ENCODE data around the gene SCAMP1.
"Not testable (repeated sequence)": the region's sequence is repeated elsewhere in the genome, so short reads cannot be mapped to it uniquely, and the experiment has no call there.

Gene SCAMP1

DNA sequence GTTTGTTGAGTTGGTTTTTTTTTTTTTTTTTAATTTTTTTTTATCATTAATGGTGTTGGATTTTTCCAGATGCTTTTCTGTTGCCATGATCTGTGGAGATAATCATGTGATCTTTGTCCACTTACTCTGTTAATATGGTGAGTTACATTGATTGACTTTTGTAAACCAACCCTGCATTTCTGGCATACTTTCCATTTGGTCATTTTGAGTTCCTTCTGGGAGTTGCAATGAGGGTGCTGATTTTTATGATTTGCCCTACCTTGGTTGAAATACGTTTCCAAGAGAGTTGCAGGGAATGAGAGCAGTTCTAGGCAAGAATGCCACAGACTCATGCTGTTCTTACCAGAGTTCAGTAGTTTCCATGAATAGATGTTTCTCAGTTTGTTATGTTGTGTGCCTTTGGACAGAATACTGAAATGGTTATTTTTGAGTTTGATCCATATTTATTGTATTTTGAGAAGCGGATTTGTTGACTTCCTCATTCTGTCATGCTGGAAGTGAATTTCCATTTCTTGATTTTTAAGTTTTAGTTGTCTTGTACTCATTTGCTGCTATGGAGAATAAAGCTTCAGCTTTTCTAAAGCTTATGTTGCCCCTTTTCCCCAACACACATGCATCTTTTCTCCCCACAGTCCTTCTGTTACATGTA, 69.0 kb downstream of the SCAMP1 start:
- DNase-seq (ENCODE audit: low read depth), result no peak

DNA sequence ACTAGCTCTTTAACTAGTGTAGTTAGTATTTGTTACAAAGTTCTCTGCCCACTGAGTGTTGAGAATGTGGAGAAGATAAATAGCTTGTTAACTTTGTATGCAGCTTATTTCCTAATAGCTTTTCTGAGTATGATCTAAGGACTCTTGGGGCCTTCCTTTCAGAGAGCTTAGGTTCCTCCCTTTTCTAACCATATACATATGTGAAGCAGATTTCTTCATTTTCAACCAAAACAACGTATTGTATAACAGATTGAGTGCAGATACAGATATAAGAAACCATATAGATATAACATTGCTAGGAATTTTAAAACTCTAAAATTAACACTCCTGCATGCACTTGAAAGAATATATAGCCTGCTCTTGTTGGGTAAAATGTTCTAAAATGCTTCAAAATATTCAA, 70.4 kb downstream of the SCAMP1 start:
- DNase-seq (ENCODE audit: low read depth), result no peak

DNA sequence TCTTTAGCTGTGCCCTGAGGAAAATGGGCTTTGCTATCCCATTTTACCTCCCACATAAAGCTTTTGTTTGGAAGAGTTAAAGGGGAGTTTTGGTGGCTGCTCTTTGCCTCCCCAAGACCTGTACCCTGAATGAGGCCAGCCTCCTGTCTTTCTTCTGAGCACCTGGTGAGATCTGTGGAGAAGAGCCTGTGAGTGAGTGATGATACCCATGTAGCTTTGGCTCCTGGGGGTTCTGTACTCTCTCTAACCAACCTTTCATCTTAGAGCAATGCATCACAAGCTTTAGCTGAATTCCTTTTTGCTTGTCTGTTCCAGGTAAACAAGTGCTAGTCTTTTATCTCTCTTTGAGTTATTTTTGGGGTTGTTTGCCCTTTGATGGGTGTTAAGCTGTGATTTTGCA, 73.6 kb downstream of the SCAMP1 start:
- DNase-seq (ENCODE audit: low read depth), result no peak

DNA sequence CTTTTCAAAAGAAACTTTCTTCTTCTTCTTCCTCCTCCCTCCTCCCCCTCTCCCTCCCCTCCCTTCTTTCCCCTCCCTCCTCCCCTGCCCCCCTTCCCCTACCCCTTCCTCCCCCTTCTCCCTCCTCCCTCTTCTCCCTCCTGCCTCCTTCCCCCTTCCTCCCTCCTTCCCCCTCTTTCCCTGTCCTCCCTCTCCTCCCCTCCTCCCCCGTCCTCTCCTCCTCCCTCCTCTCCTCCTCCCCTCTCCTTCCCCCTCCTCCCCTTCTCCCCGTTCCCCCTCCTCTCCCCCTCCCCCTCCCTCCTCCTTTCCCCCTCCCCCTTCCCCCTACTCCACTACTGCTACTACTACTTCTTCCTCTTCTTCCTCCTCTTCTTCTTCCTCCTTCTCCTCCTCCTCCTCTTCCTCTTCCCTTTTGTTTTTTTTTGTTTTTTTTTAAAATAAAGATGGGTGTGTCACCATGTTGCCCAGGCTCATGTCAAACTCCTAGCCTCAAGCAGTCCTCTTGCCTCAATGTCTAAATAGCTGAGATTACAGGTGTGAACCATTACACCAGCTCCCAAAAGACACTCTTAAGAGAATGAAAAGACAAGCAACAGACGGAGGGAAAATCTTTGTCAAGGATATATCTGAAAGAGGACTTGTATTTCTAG, 87.5 kb downstream of the SCAMP1 start:
- DNase-seq (ENCODE audit: low read depth), result no peak

DNA sequence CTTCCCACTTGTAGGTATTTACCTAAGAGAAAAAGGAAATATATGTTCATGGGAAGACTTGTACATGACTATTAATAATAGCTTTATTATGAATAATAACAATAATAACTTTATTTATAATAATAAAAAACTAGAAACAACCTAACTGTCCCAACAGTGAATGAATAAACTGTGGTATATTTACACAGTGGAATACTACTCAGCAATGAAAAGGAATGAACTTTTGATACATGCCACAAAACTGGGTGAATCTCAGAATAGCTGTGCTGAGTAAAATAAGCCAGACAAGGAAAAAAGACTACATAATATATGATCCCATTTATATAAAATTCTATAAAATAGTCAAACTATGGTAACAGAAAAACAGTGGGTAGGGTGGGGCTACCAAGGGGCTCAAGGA, 88.7 kb downstream of the SCAMP1 start:
- DNase-seq (ENCODE audit: low read depth), result no peak

DNA sequence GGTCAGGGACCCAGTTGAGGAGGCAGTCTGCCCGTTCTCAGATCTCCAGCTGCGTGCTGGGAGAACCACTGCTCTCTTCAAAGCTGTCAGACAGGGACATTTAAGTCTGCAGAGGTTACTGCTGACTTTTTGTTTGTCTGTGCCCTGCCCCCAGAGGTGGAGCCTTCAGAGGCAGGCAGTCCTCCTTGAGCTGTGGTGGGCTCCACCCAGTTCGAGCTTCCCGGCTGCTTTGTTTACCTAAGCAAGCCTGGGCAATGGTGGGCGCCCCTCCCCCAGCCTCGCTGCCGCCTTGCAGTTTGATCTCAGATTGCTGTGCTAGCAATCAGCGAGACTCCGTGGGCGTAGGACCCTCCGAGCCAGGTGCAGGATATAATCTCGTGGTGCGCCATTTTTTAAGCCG, 97.1 kb downstream of the SCAMP1 start:
- DNase-seq (ENCODE audit: low read depth), result not testable (repeated sequence)

DNA sequence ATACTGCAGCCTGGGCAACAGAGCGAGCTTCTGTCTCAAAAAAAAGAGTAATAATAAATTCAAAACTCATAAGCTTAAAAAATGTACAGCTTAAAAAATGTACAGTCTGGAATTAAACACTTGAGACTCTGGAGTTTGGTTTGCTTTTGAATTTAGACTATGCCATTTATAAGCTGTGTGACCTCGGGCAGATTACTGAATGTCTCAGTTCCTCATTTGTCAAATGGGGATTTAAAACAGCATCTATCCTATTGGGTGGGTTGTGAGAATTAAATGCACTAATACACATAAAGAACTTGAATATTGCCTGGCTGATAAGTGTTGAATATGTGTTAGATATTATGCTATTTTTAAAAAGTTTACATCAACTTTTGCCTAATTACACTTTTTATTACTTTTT, 98.4 kb downstream of the SCAMP1 start:
- DNase-seq (ENCODE audit: low read depth), result no peak

DNA sequence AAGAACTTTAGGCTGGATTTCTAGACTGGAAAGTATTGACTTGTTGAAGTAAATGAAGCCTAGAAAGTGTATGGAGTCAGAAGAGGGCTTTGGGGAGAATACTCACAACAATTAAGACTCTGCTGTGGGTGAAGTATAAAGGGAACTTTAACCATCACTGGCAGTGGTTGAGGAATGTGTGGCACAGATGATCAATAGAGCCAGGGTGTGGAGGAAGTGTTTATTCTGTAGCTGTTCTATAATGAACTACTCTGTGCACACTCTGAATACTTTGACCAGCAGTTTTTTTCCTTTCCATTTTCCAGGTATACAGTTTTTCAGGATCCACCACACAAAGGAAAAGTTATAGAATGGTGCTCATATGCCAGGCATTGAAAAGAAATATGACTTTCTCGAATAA, 106.7 kb downstream of the SCAMP1 start:
- no peak for DNase-seq (ENCODE audit: low read depth)

DNA sequence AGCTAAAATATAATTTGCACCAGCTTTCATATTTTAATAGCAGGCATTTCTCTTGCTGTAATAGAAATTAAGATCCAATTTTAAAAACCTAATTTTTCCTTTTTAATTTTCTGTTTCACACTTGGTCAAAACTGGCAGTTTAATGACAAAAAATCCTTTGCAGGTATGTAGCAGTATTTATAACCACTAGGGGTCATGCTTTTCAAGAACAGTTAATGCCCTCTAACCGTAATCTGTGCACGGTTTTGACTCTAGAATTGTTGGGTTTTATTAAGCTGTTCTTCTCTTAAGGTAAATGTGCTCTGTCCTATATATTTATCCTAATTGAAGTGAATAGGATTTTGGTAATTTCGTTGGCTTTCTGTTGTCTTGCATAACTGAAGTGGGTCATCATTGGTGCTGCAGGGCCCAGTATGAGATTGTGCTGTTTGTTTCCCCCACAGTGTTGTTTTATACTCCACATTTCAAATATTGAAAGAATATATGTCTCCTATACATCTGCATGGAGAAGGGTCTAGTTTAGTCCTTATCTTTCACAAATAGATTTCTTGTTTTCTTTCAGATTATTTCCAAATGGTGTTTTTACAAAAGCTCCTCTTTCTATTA, 107.4 kb downstream of the SCAMP1 start:
- DNase-seq (ENCODE audit: low read depth), result no peak

DNA sequence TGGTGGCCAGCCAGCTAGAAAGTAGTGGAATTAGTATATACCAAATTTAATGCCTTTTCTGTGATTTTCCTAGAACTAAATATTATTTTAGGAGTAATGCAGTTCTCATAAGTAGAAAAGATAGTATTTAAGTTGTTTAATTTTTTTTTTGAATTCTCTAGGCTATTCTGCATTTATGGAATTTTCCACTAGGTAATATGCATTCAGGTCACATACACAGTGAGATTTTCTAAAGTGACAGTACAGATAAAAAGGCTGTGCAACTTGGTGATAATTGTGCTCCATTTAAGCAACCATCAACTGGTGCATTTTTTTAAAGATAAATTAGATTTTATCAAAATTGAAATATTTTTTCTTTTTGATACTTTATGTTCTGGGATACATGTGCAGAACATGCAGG, 111.5 kb downstream of the SCAMP1 start:
- no peak for DNase-seq (ENCODE audit: low read depth)

DNA sequence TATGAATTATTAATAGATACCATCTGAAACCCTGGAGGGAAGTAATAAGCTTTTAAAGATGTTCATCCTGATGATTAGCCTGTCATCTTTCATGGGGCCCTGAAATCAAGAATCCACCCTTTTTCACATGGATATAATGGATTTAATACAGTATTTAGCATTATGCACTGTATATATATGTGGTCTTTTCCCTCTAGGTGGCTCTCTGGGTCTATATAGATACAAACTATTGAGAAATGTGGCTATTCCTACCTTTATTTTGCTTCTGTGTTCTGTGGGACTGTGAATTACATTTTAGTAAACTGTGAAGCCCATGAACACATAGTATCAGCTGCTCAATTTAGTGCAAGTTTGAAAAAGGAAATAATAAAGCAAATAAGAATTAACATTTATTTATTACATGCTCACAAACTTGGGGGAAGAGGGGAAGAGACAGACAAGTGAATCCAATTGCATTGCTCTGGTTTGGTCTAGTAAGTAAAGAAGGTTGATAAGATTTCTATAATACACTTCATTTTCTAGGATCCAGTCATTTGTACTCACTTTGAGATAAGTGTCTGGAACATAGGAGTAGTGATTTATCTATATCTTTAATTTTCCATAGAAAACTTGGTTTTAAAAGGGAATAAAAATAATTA, 112.2 kb downstream of the SCAMP1 start:
- DNase-seq (ENCODE audit: low read depth), result no peak

DNA sequence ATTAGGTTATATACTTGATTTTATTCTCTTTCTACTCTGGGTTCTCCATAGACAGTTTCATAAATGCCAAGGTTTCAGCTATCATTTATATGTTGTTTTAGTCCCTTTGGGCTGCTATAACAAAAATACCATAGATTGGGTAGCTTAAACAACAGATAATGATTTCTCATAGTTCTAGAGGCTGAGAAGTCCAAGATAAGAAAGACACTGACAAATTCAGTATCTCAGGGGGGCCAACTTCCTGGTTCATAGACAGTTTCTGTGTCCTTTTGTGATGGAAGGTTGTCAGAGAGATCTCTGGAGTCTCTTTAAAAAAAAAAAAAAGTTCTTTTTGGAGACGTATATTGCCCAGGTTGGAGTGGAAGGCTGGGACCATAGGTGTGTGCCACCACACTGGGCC, 113.3 kb downstream of the SCAMP1 start:
- DNase-seq (ENCODE audit: low read depth), result no peak

DNA sequence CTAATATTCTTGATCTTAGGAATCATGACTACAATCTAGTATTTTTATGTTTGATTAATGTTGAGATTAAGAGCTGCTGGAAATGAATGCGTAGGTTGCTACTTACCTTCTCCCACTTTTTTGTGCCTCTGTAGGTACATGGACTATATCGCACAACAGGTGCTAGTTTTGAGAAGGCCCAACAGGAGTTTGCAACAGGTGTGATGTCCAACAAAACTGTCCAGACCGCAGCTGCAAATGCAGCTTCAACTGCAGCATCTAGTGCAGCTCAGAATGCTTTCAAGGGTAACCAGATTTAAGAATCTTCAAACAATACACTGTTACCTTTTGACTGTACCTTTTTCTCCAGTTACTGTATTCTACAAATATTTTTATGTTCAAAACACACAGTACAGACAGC, 115.0 kb downstream of the SCAMP1 start:
- DNase-seq (ENCODE audit: low read depth), result no peak

DNA sequence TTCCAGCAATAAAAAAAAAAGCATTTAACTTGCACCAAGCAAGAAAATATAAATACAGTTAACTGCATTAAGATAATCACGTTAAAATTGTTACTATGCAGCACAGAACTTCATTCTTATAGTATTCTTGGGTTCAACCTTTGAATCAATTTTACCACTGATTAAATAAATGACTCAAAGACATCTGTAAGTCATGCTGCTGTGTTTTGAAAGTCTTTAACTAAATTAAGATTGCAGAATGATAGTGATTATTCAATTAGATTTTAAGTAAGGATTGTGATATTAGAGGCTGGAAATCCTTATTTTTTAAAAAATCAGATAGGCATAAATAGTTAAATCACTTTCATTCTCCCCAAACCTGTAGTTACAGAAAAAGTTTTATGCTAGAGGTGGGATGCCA, 116.4 kb downstream of the SCAMP1 start:
- DNase-seq (ENCODE audit: low read depth), result no peak

DNA sequence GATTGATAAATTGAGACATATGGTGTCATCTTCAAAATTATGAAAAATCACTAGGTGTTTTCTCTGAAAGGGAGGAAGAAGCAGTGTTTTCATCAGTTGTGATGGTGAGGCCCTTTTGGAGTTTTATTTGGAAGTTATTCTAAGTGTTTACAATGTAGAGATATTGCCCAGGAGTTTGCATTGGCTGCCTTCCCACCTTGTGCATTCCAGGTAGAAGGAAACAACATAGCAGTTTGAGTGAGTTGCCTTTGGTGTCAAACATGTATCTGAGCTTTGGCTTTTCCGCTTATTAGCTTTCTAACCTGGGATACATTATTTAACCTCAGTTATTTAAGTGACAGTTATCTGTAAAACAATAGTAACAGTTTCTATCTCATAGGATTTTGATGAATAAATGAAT, 122.5 kb downstream of the SCAMP1 start:
- DNase-seq (ENCODE audit: low read depth), result no peak

DNA sequence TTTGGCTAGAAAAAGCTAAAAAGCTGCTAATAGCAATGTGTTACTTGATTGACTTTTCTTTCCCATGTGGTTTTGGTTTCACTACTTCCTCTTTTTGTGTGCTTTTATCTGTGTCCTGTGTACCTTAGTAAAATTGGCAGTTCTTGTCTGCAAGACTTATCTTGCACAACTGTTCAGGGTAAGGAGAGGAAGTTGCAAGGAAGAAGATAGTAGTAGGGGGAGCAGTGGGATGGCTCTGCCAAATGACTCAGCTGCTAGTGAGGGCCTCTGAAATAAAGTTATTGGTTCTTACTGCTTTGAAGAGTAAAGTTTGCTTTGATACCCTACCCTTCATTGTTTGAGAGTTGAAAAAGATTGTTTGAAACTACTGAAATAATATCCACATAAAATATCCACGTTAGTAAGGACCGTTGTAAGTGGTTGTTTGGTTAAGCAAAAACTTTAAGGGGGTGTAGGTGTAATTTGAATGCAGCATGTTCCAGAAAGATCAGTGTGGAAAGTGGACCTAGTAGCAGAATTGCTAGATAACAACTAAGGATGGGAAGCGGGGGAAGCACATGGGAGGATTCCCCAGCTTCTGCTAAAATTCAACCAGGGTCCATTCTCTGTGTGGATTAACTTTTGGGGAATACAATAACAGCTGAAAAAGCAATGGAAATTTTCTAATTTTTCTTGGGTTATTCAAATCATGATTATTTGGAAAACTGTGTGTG, 123.5 kb downstream of the SCAMP1 start:
- no peak for DNase-seq (ENCODE audit: low read depth)

DNA sequence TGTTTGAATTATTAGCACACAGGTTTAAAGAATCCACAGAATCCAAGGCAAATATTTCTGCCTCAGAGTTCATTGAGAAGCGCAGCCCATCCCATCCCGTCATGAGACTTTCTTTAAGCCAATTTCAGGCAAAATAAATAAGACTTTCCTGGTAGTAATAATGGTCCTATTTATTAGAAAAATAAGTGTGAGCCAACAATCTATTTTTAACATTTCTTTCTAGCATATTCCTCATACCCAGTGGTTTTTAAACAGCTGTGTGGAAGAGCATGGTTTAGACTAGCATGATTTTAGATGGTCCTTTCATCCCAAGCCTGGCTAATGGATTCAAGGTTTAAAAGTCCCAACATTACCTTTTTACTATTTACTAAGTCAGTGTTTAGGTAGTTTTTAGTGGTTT, 125.8 kb downstream of the SCAMP1 start:
- no peak for DNase-seq (ENCODE audit: low read depth)

DNA sequence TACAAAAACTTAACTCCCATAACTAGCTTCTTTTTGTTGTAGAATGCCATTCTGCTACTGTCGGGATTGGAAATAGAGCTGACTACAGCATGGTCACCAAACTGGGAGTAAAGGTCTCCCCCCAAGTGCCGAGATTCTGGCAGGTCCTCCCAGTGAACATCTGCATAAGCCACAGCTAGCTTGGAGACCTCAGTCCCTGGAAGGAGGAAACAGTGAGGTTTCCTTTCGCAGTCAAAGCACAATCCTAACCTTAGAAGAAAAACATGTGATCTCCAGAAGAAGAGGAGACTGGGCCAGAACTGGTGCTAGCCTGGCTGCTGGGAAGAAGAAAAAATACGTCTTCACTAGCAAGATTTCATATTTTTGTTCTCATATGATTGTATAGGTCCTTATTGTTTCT, 127.4 kb downstream of the SCAMP1 start:
- no peak for DNase-seq (ENCODE audit: low read depth)

DNA sequence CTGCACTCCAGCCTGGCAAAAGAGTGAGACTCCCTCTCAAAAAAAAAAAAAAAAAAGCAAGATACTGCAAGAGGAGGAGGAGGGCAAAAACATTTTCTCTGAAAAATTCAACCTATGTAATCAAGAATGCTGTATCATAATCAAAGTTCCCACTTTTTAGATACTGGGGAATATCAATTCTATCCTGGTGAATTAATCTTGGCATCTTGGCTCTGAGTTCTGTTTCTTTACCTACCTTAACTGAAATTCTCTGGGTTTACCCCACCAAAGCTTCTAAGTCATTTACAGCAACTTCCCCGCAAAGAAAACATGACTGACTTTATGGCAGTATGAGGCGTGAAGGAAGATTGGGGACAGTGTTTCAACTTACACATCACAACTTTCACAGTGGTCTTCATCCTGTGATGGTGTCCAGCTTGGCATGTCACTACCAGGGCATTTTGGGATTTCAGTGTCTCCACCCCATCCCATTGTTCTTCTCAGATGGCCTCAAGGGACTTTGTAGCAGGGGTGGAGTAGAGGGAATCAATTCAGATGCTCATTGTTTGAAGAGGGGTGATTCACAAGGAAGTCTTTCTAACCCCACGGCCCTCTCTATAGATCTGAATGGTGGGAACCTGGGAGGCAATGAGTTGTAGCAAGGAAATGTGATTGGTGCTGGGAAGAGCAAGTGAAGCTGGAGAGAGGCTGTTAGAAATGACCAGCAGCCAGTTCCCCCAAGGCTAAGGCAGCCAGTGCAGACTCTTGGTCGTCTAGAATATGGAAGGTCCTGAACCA, 130.5 kb downstream of the SCAMP1 start:
- DNase-seq (ENCODE audit: low read depth), result no peak

DNA sequence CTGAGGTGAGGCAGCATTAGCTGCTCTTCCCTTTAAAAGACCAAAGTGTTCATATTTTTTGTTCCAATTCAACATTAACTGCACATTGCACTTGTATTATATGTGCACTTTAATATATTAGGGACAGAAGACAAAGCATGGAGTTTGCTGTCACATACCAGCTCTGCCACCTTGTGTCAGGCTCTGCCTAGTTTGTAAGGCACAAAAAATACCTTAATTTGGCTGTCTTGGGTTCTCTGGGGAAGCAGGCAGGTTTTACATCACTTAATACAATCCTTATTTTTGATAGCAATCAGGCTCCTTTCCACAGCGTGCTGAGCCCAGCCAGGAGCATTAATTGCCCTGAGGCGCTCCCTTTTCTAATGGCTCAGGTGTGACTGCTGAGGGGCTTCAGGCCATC, 131.8 kb downstream of the SCAMP1 start:
- DNase-seq (ENCODE audit: low read depth), result no peak

DNA sequence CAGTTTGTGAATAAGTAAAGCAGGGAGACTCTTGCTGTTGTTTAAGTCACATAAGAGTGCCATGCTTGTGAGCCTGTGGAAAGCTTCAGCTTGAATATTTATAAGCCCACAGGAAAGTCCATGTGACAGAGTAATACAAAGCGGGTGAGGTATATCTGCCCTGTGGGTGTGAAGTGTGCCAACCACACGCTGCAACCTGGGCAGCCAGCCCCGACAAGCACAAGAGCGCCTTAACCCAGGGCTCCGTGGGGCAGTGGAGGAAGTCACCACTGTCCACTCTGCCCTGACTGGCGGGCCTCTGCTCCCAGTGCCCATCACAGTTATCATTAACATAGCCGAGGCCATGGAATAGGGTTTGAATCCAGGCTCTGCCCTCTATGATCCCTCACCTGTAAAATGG, 132.2 kb downstream of the SCAMP1 start:
- DNase-seq (ENCODE audit: low read depth), result no peak

DNA sequence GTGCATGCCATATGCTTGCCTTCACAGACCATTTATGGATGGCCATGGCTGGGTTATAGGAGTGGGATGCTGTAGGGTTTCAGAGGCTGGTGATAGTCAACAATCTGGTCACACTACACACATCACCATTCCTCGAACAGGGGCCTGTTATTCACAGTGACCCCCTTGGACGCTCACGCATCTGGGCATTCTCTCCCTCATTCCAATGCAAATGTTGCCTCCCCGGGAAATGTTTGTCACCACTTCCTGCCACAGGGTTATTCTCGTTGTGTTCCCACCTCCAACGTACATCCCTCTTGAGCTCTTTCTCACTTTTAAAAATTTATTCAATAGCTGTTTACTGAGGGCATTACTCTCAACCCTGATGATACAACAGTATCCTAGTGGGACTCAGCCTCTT, 135.4 kb downstream of the SCAMP1 start:
- no peak for DNase-seq (ENCODE audit: low read depth)

Data from activated T-cell treated with anti-CD3 and anti-CD28 coated beads for 24 hours (primary cell).